Smooth muscle cell (in vitro differentiated cells): Measurements from ENCODE around the gene MAGI2. TPM values are rescaled to one million over a fixed set of nuclear protein-coding genes. Genes with fewer than 3 reads are reported as not detected.

Experiments
- DNase-seq: peaks from one replicate; lab custom pipeline; 2025; ENCODE audit not compliant: unreplicated experiment; lab: John Stamatoyannopoulos, UW
- H2AFZ ChIP-seq: fragments of 200-600 bp; sonication (generic); 2 replicates; pipeline ENCODE4 v1.6.0; 2016; ENCODE audit warnings: antibody characterized with exemption, low read depth, mild to moderate bottlenecking
- H3F3A ChIP-seq: fragments of 200-600 bp; sonication (generic); 2 replicates; pipeline ENCODE4 v1.6.0; 2017; ENCODE audit warnings: antibody characterized with exemption, low read depth
- H3K27ac ChIP-seq: fragments of 200-600 bp; sonication (generic); 2 replicates; pipeline ENCODE4 v1.5.1; 2016; ENCODE audit warnings: low read depth, mild to moderate bottlenecking
- H3K27me3 ChIP-seq: fragments of 200-600 bp; sonication (generic); 2 replicates; pipeline ENCODE4 v1.6.1; 2016; ENCODE audit warnings: low read depth, mild to moderate bottlenecking
- H3K36me3 ChIP-seq: fragments of 200-600 bp; sonication (generic); 2 replicates; pipeline ENCODE4 v1.5.1; 2016; ENCODE audit warnings: low read depth
- H3K4me1 ChIP-seq: fragments of 200-600 bp; sonication (generic); 2 replicates; pipeline ENCODE4 v1.5.1; 2016; ENCODE audit warnings: low read depth
- H3K4me2 ChIP-seq: fragments of 200-600 bp; sonication (generic); 2 replicates; pipeline ENCODE4 v1.6.0; 2016; ENCODE audit warnings: mild to moderate bottlenecking
- H3K4me3 ChIP-seq: fragments of 200-600 bp; sonication (generic); 2 replicates; pipeline ENCODE4 v1.5.1; 2016; ENCODE audit warnings: mild to moderate bottlenecking
- H3K79me2 ChIP-seq: fragments of 200-600 bp; sonication (generic); 2 replicates; pipeline ENCODE4 v1.6.0; 2016; ENCODE audit warnings: low read depth, mild to moderate bottlenecking
- H3K9ac ChIP-seq: fragments of 200-600 bp; sonication (generic); 2 replicates; pipeline ENCODE4 v1.6.0; 2016; ENCODE audit warnings: low read depth
- H3K9me3 ChIP-seq: fragments of 200-600 bp; sonication (generic); replicated peaks from 2 replicates; pipeline ENCODE4 v1.5.1; 2016; ENCODE audit warnings: low read depth
- H4K20me1 ChIP-seq: fragments of 200-600 bp; sonication (generic); 2 replicates; pipeline ENCODE4 v1.6.0; 2016; ENCODE audit warnings: low read depth
- WGBS: methylation state at CpG from one replicate; pipeline ENCODE4 v1.1.7; 2016; ENCODE audit warnings: low lambda C conversion rate; 5-methylcytosine and 5-hydroxymethylcytosine counted together
- polyA plus RNA-seq: library from polyadenylated mRNA; unstranded; fragments of >200 nt; fragmentation: Nextera tagmentation; extraction: Ambion mirVana; gene quantifications from 2 replicates; pipeline ENCODE4 v1.2.1, GENCODE V29; 2016
- total RNA-seq: library from RNA; depleted of rRNA; stranded (reverse); fragments of >200 nt; gene quantifications from 2 replicates; pipeline ENCODE4 v1.2.3, GENCODE V29; 2014
- TF ChIP-seq, protein P1 (sequence below): fragments of 200-600 bp; sonication (generic); IDR thresholded peaks from 2 replicates; pipeline ENCODE4 v1.5.1; 2017; ENCODE audit warnings: borderline replicate concordance, mild to moderate bottlenecking, antibody characterized with exemption; ENCODE audit not compliant: insufficient read depth, poor library complexity, severe bottlenecking

The MAGI2 gene
- total and polyA plus RNA-seq, 2 experiments from 2014 or later: 3.4 to 10.7 TPM

DNA sequence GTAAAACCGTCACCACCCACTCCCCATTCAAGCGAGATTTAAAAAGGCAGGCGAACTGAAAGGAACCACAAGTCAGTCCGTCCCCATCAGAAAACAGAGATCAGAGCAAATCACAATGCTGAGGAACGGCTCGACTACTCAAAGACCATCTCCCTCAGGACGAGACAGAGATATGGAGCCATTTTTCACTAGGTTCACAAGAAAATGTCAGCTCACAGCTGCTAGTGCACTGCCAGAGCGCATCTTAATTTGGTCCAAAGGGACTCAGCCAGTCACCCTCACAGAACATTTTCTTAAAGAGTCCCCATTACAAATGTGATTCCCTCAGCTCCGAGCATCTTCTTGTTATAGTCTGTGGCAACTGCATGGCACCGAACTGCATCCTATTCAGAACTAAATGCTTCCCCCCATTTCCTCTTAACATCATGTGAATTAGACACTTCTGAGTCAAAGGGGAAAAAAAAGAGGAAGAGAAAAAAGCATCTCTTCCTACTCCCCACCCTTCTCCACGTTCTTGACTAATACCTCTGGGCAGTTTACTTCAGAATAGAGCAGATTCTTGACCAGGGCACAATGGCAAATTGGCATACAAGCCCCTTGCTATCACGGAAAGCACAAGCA, 683.9 kb downstream of the MAGI2 start:
- Histone ChIP-seq H3F3A (no peaks in the 10 kb centered on the region), H3K36me3 (no peaks in the 10 kb centered on the region), H4K20me1 (peaks cover 6% of the 10 kb centered on the region), H3K4me1 (peaks cover 16% of the 10 kb centered on the region), H2AFZ (no peak overlapping the region), H3K27me3 (peaks cover 47% of the 10 kb centered on the region), H3K4me3 (peak overlapping the region; percentile 35), H3K4me2 (peak overlapping the region; percentile 73), H3K9me3 (no peaks in the 10 kb centered on the region), H3K79me2 (no peaks in the 10 kb centered on the region), H3K9ac (no peak overlapping the region), H3K27ac (no peak overlapping the region)
- 7% methylated on average over 12 of the region's 12 CpGs for WGBS
- TF ChIP-seq, protein P1, sequence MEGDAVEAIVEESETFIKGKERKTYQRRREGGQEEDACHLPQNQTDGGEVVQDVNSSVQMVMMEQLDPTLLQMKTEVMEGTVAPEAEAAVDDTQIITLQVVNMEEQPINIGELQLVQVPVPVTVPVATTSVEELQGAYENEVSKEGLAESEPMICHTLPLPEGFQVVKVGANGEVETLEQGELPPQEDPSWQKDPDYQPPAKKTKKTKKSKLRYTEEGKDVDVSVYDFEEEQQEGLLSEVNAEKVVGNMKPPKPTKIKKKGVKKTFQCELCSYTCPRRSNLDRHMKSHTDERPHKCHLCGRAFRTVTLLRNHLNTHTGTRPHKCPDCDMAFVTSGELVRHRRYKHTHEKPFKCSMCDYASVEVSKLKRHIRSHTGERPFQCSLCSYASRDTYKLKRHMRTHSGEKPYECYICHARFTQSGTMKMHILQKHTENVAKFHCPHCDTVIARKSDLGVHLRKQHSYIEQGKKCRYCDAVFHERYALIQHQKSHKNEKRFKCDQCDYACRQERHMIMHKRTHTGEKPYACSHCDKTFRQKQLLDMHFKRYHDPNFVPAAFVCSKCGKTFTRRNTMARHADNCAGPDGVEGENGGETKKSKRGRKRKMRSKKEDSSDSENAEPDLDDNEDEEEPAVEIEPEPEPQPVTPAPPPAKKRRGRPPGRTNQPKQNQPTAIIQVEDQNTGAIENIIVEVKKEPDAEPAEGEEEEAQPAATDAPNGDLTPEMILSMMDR: no peak
- no peak for DNase-seq

DNA sequence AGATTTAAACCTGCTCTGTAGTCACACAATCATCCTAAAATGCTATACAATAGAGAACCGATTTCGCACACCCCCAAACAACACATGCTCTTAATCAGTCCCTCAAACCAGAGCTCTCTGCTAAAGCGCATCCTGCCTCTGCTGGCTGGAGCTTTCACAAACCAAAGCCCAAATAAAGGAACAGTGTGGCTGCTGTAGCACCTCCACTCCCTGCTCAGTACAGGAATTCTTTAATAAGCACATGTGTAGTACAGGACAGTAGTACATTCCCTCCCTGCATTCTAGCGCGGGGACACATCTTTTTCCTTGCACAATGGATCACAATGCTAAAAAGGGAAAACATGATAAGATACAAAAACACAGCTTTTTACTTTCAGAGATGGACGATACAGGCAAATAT, 684.6 kb downstream of the MAGI2 start:
- Histone ChIP-seq H3K79me2 (no peaks in the 10 kb centered on the region), H4K20me1 (peaks cover 6% of the 10 kb centered on the region), H2AFZ (no peak overlapping the region), H3K4me3 (peak overlapping the region; percentile 35), H3K27me3 (peaks cover 47% of the 10 kb centered on the region), H3F3A (no peaks in the 10 kb centered on the region), H3K4me1 (peaks cover 16% of the 10 kb centered on the region), H3K9me3 (no peaks in the 10 kb centered on the region), H3K27ac (no peak overlapping the region), H3K4me2 (peak overlapping the region; percentile 73), H3K9ac (no peak overlapping the region), H3K36me3 (no peaks in the 10 kb centered on the region)
- no peak for DNase-seq
- WGBS: 51% methylated on average over 6 of the region's 6 CpGs
- TF ChIP-seq, protein P1: no peak

DNA sequence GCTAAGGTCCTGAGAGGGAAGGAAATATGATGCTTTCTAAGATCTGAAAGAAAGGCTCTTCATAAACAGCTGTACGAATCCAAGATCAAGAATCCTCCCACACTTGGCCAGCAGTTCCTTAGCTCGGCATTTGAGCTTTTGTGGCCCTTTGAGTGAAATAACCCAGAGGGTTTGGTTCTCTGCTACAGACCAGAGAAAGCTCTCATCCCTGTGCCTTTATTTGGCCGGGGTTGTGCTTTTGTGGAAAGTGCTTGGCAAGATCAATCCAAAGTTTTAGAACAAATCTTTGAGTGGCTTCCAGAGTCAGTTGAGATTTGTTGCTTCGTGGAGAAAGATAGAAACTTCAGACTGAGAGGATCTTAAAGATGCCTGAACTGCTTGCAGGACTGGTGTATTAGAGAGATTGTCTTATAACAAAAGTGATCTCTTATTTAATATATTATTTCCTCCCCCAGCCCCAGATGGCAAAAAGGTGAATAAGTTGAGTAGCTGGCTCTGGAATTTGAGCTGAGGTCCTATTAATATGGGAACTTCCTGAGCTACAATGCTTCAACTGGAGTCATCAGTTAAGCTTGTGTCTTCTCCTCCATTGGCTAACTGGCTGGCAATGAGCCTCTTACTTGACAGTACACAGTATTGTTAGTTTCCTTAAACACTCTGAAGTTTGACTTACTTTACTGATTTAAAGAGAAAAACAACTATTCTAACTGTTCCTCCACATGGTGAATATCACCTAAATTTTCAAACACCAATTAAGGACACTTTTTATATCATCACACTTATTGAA, 687.3 kb downstream of the MAGI2 start:
- H3K4me2 ChIP-seq: no peak overlapping the region

More for the DNA sequence above, 687.3 kb downstream of the MAGI2 start:
- Histone ChIP-seq H3K9me3 (no peaks in the 10 kb centered on the region), H2AFZ (no peak overlapping the region), H3K27me3 (peaks cover 30% of the 10 kb centered on the region), H4K20me1 (peaks cover 6% of the 10 kb centered on the region), H3F3A (no peaks in the 10 kb centered on the region), H3K27ac (no peak overlapping the region), H3K9ac (no peak overlapping the region), H3K4me3 (no peak overlapping the region), H3K36me3 (no peaks in the 10 kb centered on the region), H3K79me2 (no peaks in the 10 kb centered on the region), H3K4me1 (peaks cover 16% of the 10 kb centered on the region)
- TF ChIP-seq, protein P1: no peak
- WGBS: 81% methylated on average over 4 of the region's 4 CpGs
- no peak for DNase-seq
